Panc1 (cell line): ENCODE results near the gene LRRC18. TPM values are rescaled to one million over a fixed set of nuclear protein-coding genes. Genes with fewer than 3 reads are reported as not detected.

Experiments
- ATAC-seq: fragments of 200-7000 bp; cut with Tn5 transposase; 2 replicates; pipeline ENCODE4 v1.9.1; 2020; ENCODE audit warnings: mild to moderate bottlenecking, moderate library complexity
- BruUV-seq: library from RNA; stranded (reverse); fragments of 400-500 nt; replicated peaks from 2 replicates; lab custom pipeline; 2021; lab: Mats Ljungman, UMichigan
- CTCF ChIA-PET: fragments of 300-600 bp; sonication (Branson Sonifier 250); formaldehyde crosslinking; loops from one replicate; lab custom pipeline; 2022; ENCODE audit warnings: antibody characterized with exemption; lab: Charles Lee
- POLR2A ChIA-PET: fragments of 300-600 bp; sonication (Branson Sonifier 250); formaldehyde crosslinking; loops from one replicate; lab custom pipeline; 2022; ENCODE audit warnings: antibody characterized with exemption; lab: Charles Lee
- DNase-seq: peaks from one replicate; pipeline ENCODE4 v3.0.0-alpha.2; 2010; ENCODE audit warnings: low read depth, low spot score
- H3K27ac ChIP-seq: 2 replicates; pipeline ENCODE4 v1.5.1; 2011; ENCODE audit warnings: mild to moderate bottlenecking, low read length, inconsistent platforms
- H3K27me3 ChIP-seq: fragments of 200-500 bp; sonication (Bioruptor generic); 2 replicates; pipeline ENCODE4 v1.6.0; 2014; ENCODE audit warnings: low read length, inconsistent platforms; ENCODE audit not compliant: control insufficient read depth, insufficient read depth
- H3K36me3 ChIP-seq: fragments of 200-500 bp; sonication (Bioruptor generic); 2 replicates; pipeline ENCODE4 v1.5.1; 2014; ENCODE audit warnings: inconsistent platforms, mild to moderate bottlenecking, low read length, moderate library complexity; ENCODE audit not compliant: control insufficient read depth, insufficient read depth
- H3K4me1 ChIP-seq: 2 replicates; pipeline ENCODE4 v1.5.1; 2011; ENCODE audit warnings: inconsistent platforms, mild to moderate bottlenecking, low read length, moderate library complexity; ENCODE audit not compliant: control insufficient read depth, insufficient read depth
- H3K4me3 ChIP-seq, 2 experiments: 2 replicates each; pipeline ENCODE4 v1.5.1; 2011 to 2012; ENCODE audit warnings: low read depth in 2 of 2, low read length in 2 of 2, mild to moderate bottlenecking in 2 of 2, inconsistent platforms in 1 of 2, moderate library complexity in 1 of 2
- H3K9me3 ChIP-seq: fragments of 200-500 bp; sonication (Bioruptor generic); 2 replicates; pipeline ENCODE4 v1.5.1; 2014; ENCODE audit warnings: low read depth, mild to moderate bottlenecking, inconsistent platforms, low read length, moderate library complexity; ENCODE audit not compliant: control insufficient read depth, insufficient read depth
- POLR2AphosphoS5 ChIP-seq: IDR thresholded peaks from 2 replicates; pipeline ENCODE4 v1.6.1; 2012; ENCODE audit warnings: mild to moderate bottlenecking, low read depth, low read length, moderate library complexity
- SIN3A ChIP-seq: IDR thresholded peaks from 2 replicates; pipeline ENCODE4 v1.6.1; 2012; ENCODE audit warnings: low read depth, mild to moderate bottlenecking, low read length, moderate library complexity, borderline replicate concordance; ENCODE audit not compliant: insufficient read depth
- TCF7L2 ChIP-seq: IDR thresholded peaks from 2 replicates; pipeline ENCODE4 v1.6.1; 2011; ENCODE audit warnings: mild to moderate bottlenecking, low read depth, low read length, inconsistent platforms
- in situ Hi-C: cut with HindIII; loops from 2 replicates; pipeline ENCODE4 v1.10.0; 2016; ENCODE audit warnings: low sequenced_read_pairs, low pct_unique_long_range_greater_than_20kb
- intact Hi-C: fragments of 100-400 bp; cut with micrococcal nuclease; formaldehyde crosslinking; loops from one replicate; pipeline ENCODE4 v1.10.0; 2022; ENCODE audit not compliant: unreplicated experiment
- total RNA-seq: library from RNA; stranded (reverse); gene quantifications from one replicate; pipeline ENCODE4 v1.2.1, GENCODE V29; 2021; ENCODE audit not compliant: unreplicated experiment
- TF ChIP-seq, protein P1 (sequence below), 2 experiments: IDR thresholded peaks; 2 replicates each; pipeline ENCODE4 v1.6.1; 2011 to 2012; ENCODE audit warnings: low read depth in 2 of 2, control low read depth in 1 of 2, low read length in 1 of 2, mild to moderate bottlenecking in 1 of 2, moderate library complexity in 1 of 2; ENCODE audit not compliant: insufficient read depth in 1 of 2
- TF ChIP-seq, protein P2 (sequence below): fragments of 450-650 bp; IDR thresholded peaks from 2 replicates; pipeline ENCODE4 v1.5.1; 2017; ENCODE audit warnings: mild to moderate bottlenecking

Gene LRRC18
- total RNA-seq, 1 experiment from 2014 or later = not detected

GRCh38 chr10:48935577-48935976, 4.1 kb downstream of the LRRC18 start:
- in situ Hi-C loops (no loop called here), intact Hi-C loops (no loop called here)
- ATAC-seq (no peak), DNase-seq (no peak)
- Histone ChIP-seq H3K36me3 (no peaks in the 10 kb centered on the region), H3K4me1 (no peaks in the 10 kb centered on the region), H3K4me3 (no peak overlapping the region), H3K27me3 (peaks cover 6% of the 10 kb centered on the region; the same call in 1 of the 2 replicates), H3K9me3 (no peaks in the 10 kb centered on the region), H3K27ac (no peak overlapping the region)
- TF ChIP-seq SIN3A (no peak), POLR2AphosphoS5 (no peak), TCF7L2 (no peak)
- TF ChIP-seq, protein P1, sequence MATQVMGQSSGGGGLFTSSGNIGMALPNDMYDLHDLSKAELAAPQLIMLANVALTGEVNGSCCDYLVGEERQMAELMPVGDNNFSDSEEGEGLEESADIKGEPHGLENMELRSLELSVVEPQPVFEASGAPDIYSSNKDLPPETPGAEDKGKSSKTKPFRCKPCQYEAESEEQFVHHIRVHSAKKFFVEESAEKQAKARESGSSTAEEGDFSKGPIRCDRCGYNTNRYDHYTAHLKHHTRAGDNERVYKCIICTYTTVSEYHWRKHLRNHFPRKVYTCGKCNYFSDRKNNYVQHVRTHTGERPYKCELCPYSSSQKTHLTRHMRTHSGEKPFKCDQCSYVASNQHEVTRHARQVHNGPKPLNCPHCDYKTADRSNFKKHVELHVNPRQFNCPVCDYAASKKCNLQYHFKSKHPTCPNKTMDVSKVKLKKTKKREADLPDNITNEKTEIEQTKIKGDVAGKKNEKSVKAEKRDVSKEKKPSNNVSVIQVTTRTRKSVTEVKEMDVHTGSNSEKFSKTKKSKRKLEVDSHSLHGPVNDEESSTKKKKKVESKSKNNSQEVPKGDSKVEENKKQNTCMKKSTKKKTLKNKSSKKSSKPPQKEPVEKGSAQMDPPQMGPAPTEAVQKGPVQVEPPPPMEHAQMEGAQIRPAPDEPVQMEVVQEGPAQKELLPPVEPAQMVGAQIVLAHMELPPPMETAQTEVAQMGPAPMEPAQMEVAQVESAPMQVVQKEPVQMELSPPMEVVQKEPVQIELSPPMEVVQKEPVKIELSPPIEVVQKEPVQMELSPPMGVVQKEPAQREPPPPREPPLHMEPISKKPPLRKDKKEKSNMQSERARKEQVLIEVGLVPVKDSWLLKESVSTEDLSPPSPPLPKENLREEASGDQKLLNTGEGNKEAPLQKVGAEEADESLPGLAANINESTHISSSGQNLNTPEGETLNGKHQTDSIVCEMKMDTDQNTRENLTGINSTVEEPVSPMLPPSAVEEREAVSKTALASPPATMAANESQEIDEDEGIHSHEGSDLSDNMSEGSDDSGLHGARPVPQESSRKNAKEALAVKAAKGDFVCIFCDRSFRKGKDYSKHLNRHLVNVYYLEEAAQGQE (IDR thresholded peaks at IDR 0.05; ENCODE audit: insufficient read depth in 1 of 2, low read depth in 2 of 2, low read length in 1 of 2) = no peak
- TF ChIP-seq, protein P2, sequence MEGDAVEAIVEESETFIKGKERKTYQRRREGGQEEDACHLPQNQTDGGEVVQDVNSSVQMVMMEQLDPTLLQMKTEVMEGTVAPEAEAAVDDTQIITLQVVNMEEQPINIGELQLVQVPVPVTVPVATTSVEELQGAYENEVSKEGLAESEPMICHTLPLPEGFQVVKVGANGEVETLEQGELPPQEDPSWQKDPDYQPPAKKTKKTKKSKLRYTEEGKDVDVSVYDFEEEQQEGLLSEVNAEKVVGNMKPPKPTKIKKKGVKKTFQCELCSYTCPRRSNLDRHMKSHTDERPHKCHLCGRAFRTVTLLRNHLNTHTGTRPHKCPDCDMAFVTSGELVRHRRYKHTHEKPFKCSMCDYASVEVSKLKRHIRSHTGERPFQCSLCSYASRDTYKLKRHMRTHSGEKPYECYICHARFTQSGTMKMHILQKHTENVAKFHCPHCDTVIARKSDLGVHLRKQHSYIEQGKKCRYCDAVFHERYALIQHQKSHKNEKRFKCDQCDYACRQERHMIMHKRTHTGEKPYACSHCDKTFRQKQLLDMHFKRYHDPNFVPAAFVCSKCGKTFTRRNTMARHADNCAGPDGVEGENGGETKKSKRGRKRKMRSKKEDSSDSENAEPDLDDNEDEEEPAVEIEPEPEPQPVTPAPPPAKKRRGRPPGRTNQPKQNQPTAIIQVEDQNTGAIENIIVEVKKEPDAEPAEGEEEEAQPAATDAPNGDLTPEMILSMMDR = no peak
- POLR2A ChIA-PET = no interaction called here
- BruUV-seq = no TSS peak
- CTCF ChIA-PET = no interaction called here

GRCh38 chr10:48934672-48935501, 4.8 kb downstream of the LRRC18 start:
- ChIA-PET POLR2A (no interaction called here), CTCF (no interaction called here)
- no peaks in the 10 kb centered on the region for H3K9me3 ChIP-seq
- DNase-seq = no peak
- no peaks in the 10 kb centered on the region for H3K36me3 ChIP-seq
- ATAC-seq = peak; percentile 48; the same call in 1 of the 2 replicates
- H3K27me3 ChIP-seq = peaks cover 8% of the 10 kb centered on the region; the same call in 1 of the 2 replicates
- no peaks in the 10 kb centered on the region for H3K4me1 ChIP-seq
- intact Hi-C loops (no loop called here), in situ Hi-C loops (no loop called here)
- no peak for TF ChIP-seq POLR2AphosphoS5
- no peak for TF ChIP-seq SIN3A
- TF ChIP-seq, protein P2 = no peak
- TF ChIP-seq, protein P1 (IDR thresholded peaks at IDR 0.05; ENCODE audit: insufficient read depth in 1 of 2, low read depth in 2 of 2, low read length in 1 of 2) = no peak
- no TSS peak for BruUV-seq
- H3K27ac ChIP-seq = no peak overlapping the region
- no peak overlapping the region for H3K4me3 ChIP-seq
